HG02571 (cell line): ENCODE data around the gene HIGD2A.
"Not testable (repeated sequence)": the region's sequence is repeated elsewhere in the genome, so short reads cannot be mapped to it uniquely, and the experiment has no call there.

ENCODE experiments used
- ATAC-seq: cut with Tn5 transposase; IDR thresholded peaks from one replicate; pipeline ENCODE4 v1.9.1; 2021; ENCODE audit warnings: mild to moderate bottlenecking, moderate library complexity; ENCODE audit not compliant: unreplicated experiment

HIGD2A gene

GRCh38 chr5:176394096-176394495 is 5.5 kb downstream of the HIGD2A start:
- ATAC-seq, result no peak

GRCh38 chr5:176394881-176395675 is 6.5 kb downstream of the HIGD2A start:
- ATAC-seq, result no peak

GRCh38 chr5:176396330-176396729 is 7.8 kb downstream of the HIGD2A start:
- no peak for ATAC-seq

GRCh38 chr5:176397736-176398420 is 9.3 kb downstream of the HIGD2A start:
- ATAC-seq, result no peak

- no peak for ATAC-seq
Observed at GRCh38 chr5:176400382-176401156, 12.0 kb downstream of the HIGD2A start.

- ATAC-seq, result no peak
Observed at GRCh38 chr5:176401281-176402205, 13.0 kb downstream of the HIGD2A start.

- ATAC-seq, result no peak
Observed at GRCh38 chr5:176405656-176406435, 17.3 kb downstream of the HIGD2A start.

GRCh38 chr5:176406436-176407052 is 18.0 kb downstream of the HIGD2A start:
- ATAC-seq, result no peak

GRCh38 chr5:176407456-176408251 is 19.1 kb downstream of the HIGD2A start:
- no peak for ATAC-seq

GRCh38 chr5:176408252-176408573 is 19.7 kb downstream of the HIGD2A start:
- ATAC-seq, result not testable (repeated sequence)

- no peak for ATAC-seq
Observed at GRCh38 chr5:176408590-176408989, 20.0 kb downstream of the HIGD2A start.

GRCh38 chr5:176409765-176410164 is 21.2 kb downstream of the HIGD2A start:
- ATAC-seq, result no peak

- no peak for ATAC-seq
Observed at GRCh38 chr5:176410486-176411180, 22.1 kb downstream of the HIGD2A start.

GRCh38 chr5:176412517-176413254 is 24.1 kb downstream of the HIGD2A start:
- no peak for ATAC-seq

- no peak for ATAC-seq
Observed at GRCh38 chr5:176413255-176413565, 24.7 kb downstream of the HIGD2A start.

GRCh38 chr5:176413709-176414191 is 25.2 kb downstream of the HIGD2A start:
- no peak for ATAC-seq

GRCh38 chr5:176414704-176415103 is 26.2 kb downstream of the HIGD2A start:
- no peak for ATAC-seq
